Mesenteric fat pad (tissue), 1 donor: ENCODE measurements around the gene G6PC1. TPM values are rescaled to one million over a fixed set of nuclear protein-coding genes. Genes with fewer than 3 reads are reported as not detected.

Experiments
- DNase-seq: peaks from one replicate; pipeline ENCODE4 v3.0.0-alpha.2; 2020; ENCODE audit warnings: low spot score
- total RNA-seq: library from RNA; stranded (reverse); fragmentation: NEBNext Ultra II Directional; extraction: Animal tissue kit (Norgen Biotek cat#: 25700); gene quantifications from one replicate; pipeline ENCODE4 v1.2.1, GENCODE V29; 2021
- donor health status: DM: yes; HTN: yes; CAD: no.

The G6PC1 gene
- total RNA-seq, 1 donor from 2014 or later: not detected

- no peak for DNase-seq
Observed at GRCh38 chr17:42929497-42929844, 28.9 kb downstream of the G6PC1 start.

- no peak for DNase-seq
Observed at GRCh38 chr17:42937712-42938596, 37.4 kb downstream of the G6PC1 start.

GRCh38 chr17:42944211-42944610, 43.6 kb downstream of the G6PC1 start:
- DNase-seq: no peak

- no peak for DNase-seq
Observed at GRCh38 chr17:42946812-42947211, 46.2 kb downstream of the G6PC1 start.

- DNase-seq: no peak
Observed at GRCh38 chr17:42950044-42950783, 49.6 kb downstream of the G6PC1 start.

Other genes starting within 250 kb of the G6PC1 start
- gene TUBG2, start 241.5 kb upstream of the G6PC1 start, total RNA-seq: 17.6 TPM
- gene PLEKHH3, start 223.8 kb upstream of the G6PC1 start, total RNA-seq: 16.8 TPM
- 1.2 TPM for gene CCR10, start 219.0 kb upstream of the G6PC1 start, total RNA-seq
- gene CNTNAP1, start 218.3 kb upstream of the G6PC1 start, total RNA-seq: 3.7 TPM
- 50.5 TPM for gene EZH1, start 155.8 kb upstream of the G6PC1 start, total RNA-seq
- gene RAMP2, start 139.6 kb upstream of the G6PC1 start, total RNA-seq: 58.2 TPM
- gene VPS25, start 127.3 kb upstream of the G6PC1 start, total RNA-seq: 41.1 TPM
- not detected for gene WNK4, start 120.2 kb upstream of the G6PC1 start, total RNA-seq
- 56.7 TPM for gene COA3, start 102.1 kb upstream of the G6PC1 start, total RNA-seq
- gene CNTD1, start 101.9 kb upstream of the G6PC1 start, total RNA-seq: not detected
- gene BECN1, start 76.5 kb upstream of the G6PC1 start, total RNA-seq: 82.0 TPM
- gene PSME3, start 67.4 kb upstream of the G6PC1 start, total RNA-seq: 144 TPM
- 10.5 TPM for gene AOC2, start 56.2 kb upstream of the G6PC1 start, total RNA-seq
- 528 TPM for gene AOC3, start 49.6 kb upstream of the G6PC1 start, total RNA-seq
- 39.2 TPM for gene AARSD1, start 63.7 kb downstream of the G6PC1 start, total RNA-seq
- not detected for gene PTGES3L, start 79.3 kb downstream of the G6PC1 start, total RNA-seq
- 10.6 TPM for gene RUNDC1, start 79.8 kb downstream of the G6PC1 start, total RNA-seq
- gene RPL27, start 97.6 kb downstream of the G6PC1 start, total RNA-seq: 838 TPM
- gene IFI35, start 106.0 kb downstream of the G6PC1 start, total RNA-seq: 33.5 TPM
- 315 TPM for gene VAT1, start 121.6 kb downstream of the G6PC1 start, total RNA-seq
- 0.45 TPM for gene RND2, start 124.4 kb downstream of the G6PC1 start, total RNA-seq
- 3.4 TPM for gene BRCA1, start 224.6 kb downstream of the G6PC1 start, total RNA-seq